ENCODE results near the gene ZBTB7C.
A peak's percentile ranks its signal among the peaks of the same experiment; 100 is the strongest.

Gene ZBTB7C

GRCh38 chr18:48408727-48409590, at the start of gene ZBTB7C:
ZBTB7C (minus strand) TSS chr18:48409383.
- peaks cover 17% of the 10 kb centered on the region for H3K4me1 ChIP-seq (ENCODE audit: insufficient read depth, low read length)
- peak within 1 kb of the TSS; percentile 82; the same call in 1 of the 2 replicates for H3K9ac ChIP-seq (ENCODE audit: low read depth, low read length)
- H3K9me3 ChIP-seq (ENCODE audit: control insufficient read depth, insufficient read depth, low read length): no peaks in the 10 kb centered on the region
- no peaks in the 10 kb centered on the region for H3K36me3 ChIP-seq (ENCODE audit: insufficient read depth, low read length)

- Histone ChIP-seq H3K9ac (ENCODE audit: low read depth, low read length) (no peak overlapping the region), H3K36me3 (ENCODE audit: insufficient read depth, low read length) (no peaks in the 10 kb centered on the region), H3K4me1 (ENCODE audit: insufficient read depth, low read length) (0 out of 2 replicates have a peak, but pooled peaks cover 3% of the 10 kb centered on the region), H3K9me3 (ENCODE audit: control insufficient read depth, insufficient read depth, low read length) (no peaks in the 10 kb centered on the region)
Measured at GRCh38 chr18:48456838-48457237, 47.7 kb upstream of the ZBTB7C start.

GRCh38 chr18:48455555-48456478, 46.6 kb upstream of the ZBTB7C start:
- Histone ChIP-seq H3K4me1 (ENCODE audit: insufficient read depth, low read length) (0 out of 2 replicates have a peak, but pooled peaks cover 3% of the 10 kb centered on the region), H3K9me3 (ENCODE audit: control insufficient read depth, insufficient read depth, low read length) (no peaks in the 10 kb centered on the region), H3K36me3 (ENCODE audit: insufficient read depth, low read length) (no peaks in the 10 kb centered on the region), H3K9ac (ENCODE audit: low read depth, low read length) (no peak overlapping the region)

GRCh38 chr18:48454261-48454757, 45.1 kb upstream of the ZBTB7C start:
- Histone ChIP-seq H3K9me3 (ENCODE audit: control insufficient read depth, insufficient read depth, low read length) (no peaks in the 10 kb centered on the region), H3K36me3 (ENCODE audit: insufficient read depth, low read length) (no peaks in the 10 kb centered on the region), H3K9ac (ENCODE audit: low read depth, low read length) (no peak overlapping the region), H3K4me1 (ENCODE audit: insufficient read depth, low read length) (0 out of 2 replicates have a peak, but pooled peaks cover 3% of the 10 kb centered on the region)

GRCh38 chr18:48453330-48454066, 44.3 kb upstream of the ZBTB7C start:
- Histone ChIP-seq H3K36me3 (ENCODE audit: insufficient read depth, low read length) (no peaks in the 10 kb centered on the region), H3K9ac (ENCODE audit: low read depth, low read length) (no peak overlapping the region), H3K9me3 (ENCODE audit: control insufficient read depth, insufficient read depth, low read length) (no peaks in the 10 kb centered on the region), H3K4me1 (ENCODE audit: insufficient read depth, low read length) (0 out of 2 replicates have a peak, but pooled peaks cover 3% of the 10 kb centered on the region)

GRCh38 chr18:48452861-48453323, 43.7 kb upstream of the ZBTB7C start:
- H3K9ac ChIP-seq (ENCODE audit: low read depth, low read length): no peak overlapping the region

GRCh38 chr18:48450685-48451084, 41.5 kb upstream of the ZBTB7C start:
- 0 out of 2 replicates have a peak, but pooled peaks cover 3% of the 10 kb centered on the region for H3K4me1 ChIP-seq (ENCODE audit: insufficient read depth, low read length)
- H3K36me3 ChIP-seq (ENCODE audit: insufficient read depth, low read length): no peaks in the 10 kb centered on the region

More at GRCh38 chr18:48452861-48453323, 43.7 kb upstream of the ZBTB7C start:
- H3K9me3 ChIP-seq (ENCODE audit: control insufficient read depth, insufficient read depth, low read length): no peaks in the 10 kb centered on the region
- H3K36me3 ChIP-seq (ENCODE audit: insufficient read depth, low read length): no peaks in the 10 kb centered on the region
- 0 out of 2 replicates have a peak, but pooled peaks cover 3% of the 10 kb centered on the region for H3K4me1 ChIP-seq (ENCODE audit: insufficient read depth, low read length)

GRCh38 chr18:48446582-48447225, 37.5 kb upstream of the ZBTB7C start:
- Histone ChIP-seq H3K9me3 (ENCODE audit: control insufficient read depth, insufficient read depth, low read length) (no peaks in the 10 kb centered on the region), H3K36me3 (ENCODE audit: insufficient read depth, low read length) (no peaks in the 10 kb centered on the region), H3K4me1 (ENCODE audit: insufficient read depth, low read length) (no peaks in the 10 kb centered on the region), H3K9ac (ENCODE audit: low read depth, low read length) (no peak overlapping the region)

More at GRCh38 chr18:48450685-48451084, 41.5 kb upstream of the ZBTB7C start:
- H3K9me3 ChIP-seq (ENCODE audit: control insufficient read depth, insufficient read depth, low read length): no peaks in the 10 kb centered on the region
- H3K9ac ChIP-seq (ENCODE audit: low read depth, low read length): no peak overlapping the region

GRCh38 chr18:48445540-48445939, 36.4 kb upstream of the ZBTB7C start:
- no peaks in the 10 kb centered on the region for H3K9me3 ChIP-seq (ENCODE audit: control insufficient read depth, insufficient read depth, low read length)

GRCh38 chr18:48442761-48443160, 33.6 kb upstream of the ZBTB7C start:
- Histone ChIP-seq H3K36me3 (ENCODE audit: insufficient read depth, low read length) (no peaks in the 10 kb centered on the region), H3K4me1 (ENCODE audit: insufficient read depth, low read length) (no peaks in the 10 kb centered on the region), H3K9me3 (ENCODE audit: control insufficient read depth, insufficient read depth, low read length) (no peaks in the 10 kb centered on the region), H3K9ac (ENCODE audit: low read depth, low read length) (no peak overlapping the region)

More at GRCh38 chr18:48445540-48445939, 36.4 kb upstream of the ZBTB7C start:
- Histone ChIP-seq H3K4me1 (ENCODE audit: insufficient read depth, low read length) (no peaks in the 10 kb centered on the region), H3K9ac (ENCODE audit: low read depth, low read length) (no peak overlapping the region), H3K36me3 (ENCODE audit: insufficient read depth, low read length) (no peaks in the 10 kb centered on the region)

- H3K9me3 ChIP-seq (ENCODE audit: control insufficient read depth, insufficient read depth, low read length): no peaks in the 10 kb centered on the region
- no peak overlapping the region for H3K9ac ChIP-seq (ENCODE audit: low read depth, low read length)
- no peaks in the 10 kb centered on the region for H3K4me1 ChIP-seq (ENCODE audit: insufficient read depth, low read length)
- H3K36me3 ChIP-seq (ENCODE audit: insufficient read depth, low read length): no peaks in the 10 kb centered on the region
Measured at GRCh38 chr18:48441405-48441881, 32.3 kb upstream of the ZBTB7C start.

GRCh38 chr18:48440924-48441323, 31.7 kb upstream of the ZBTB7C start:
- H3K9ac ChIP-seq (ENCODE audit: low read depth, low read length): no peak overlapping the region
- H3K9me3 ChIP-seq (ENCODE audit: control insufficient read depth, insufficient read depth, low read length): no peaks in the 10 kb centered on the region
- no peaks in the 10 kb centered on the region for H3K4me1 ChIP-seq (ENCODE audit: insufficient read depth, low read length)
- H3K36me3 ChIP-seq (ENCODE audit: insufficient read depth, low read length): no peaks in the 10 kb centered on the region

GRCh38 chr18:48436907-48437306, 27.7 kb upstream of the ZBTB7C start:
- Histone ChIP-seq H3K9me3 (ENCODE audit: control insufficient read depth, insufficient read depth, low read length) (no peaks in the 10 kb centered on the region), H3K4me1 (ENCODE audit: insufficient read depth, low read length) (no peaks in the 10 kb centered on the region), H3K36me3 (ENCODE audit: insufficient read depth, low read length) (no peaks in the 10 kb centered on the region), H3K9ac (ENCODE audit: low read depth, low read length) (no peak overlapping the region)

Data from ES-I3 (cell line).